K562 (cell line): ENCODE results near the gene ANKRD12. TPM values are rescaled to one million over a fixed set of nuclear protein-coding genes. Genes with fewer than 3 reads are reported as not detected.

Experiments used
- ATAC-seq: fragments of 200-7000 bp; cut with Tn5 transposase; 3 replicates; pipeline ENCODE4 v1.9.1; 2020; ENCODE audit warnings: moderate library complexity
- BruUV-seq: library from RNA; stranded (reverse); fragments of 400-500 nt; replicated peaks from 2 replicates; lab custom pipeline; 2021; lab: Mats Ljungman, UMichigan
- CTCF ChIA-PET: fragments of 300-600 bp; formaldehyde crosslinking; extraction: SDS; loops from one replicate; lab custom pipeline; 2021; ENCODE audit warnings: low intra/inter-chr PET ratio; lab: Yijun Ruan, JAX
- POLR2A ChIA-PET: fragments of 300-600, 350-650 bp; sonication (Branson Sonifier 250); formaldehyde crosslinking; extraction: SDS; loops from one replicate; lab custom pipeline; 2021; ENCODE audit warnings: antibody characterized with exemption, inconsistent platforms; lab: Yijun Ruan, JAX
- DNase-seq, 4 experiments: peaks; one replicate each; pipeline versions ENCODE4 v3.0.0 to v3.0.0-alpha.2; 2011 to 2018; ENCODE audit warnings: low spot score in 3 of 4, mixed read lengths in 3 of 4; ENCODE audit errors: extremely low read depth in 1 of 4
- FAIRE-seq: peaks from 2 replicates; lab custom pipeline; 2011; peaks lifted over from hg19 to GRCh38; lab: Jason Lieb, UNC
- H2AFZ ChIP-seq: 2 replicates; pipeline ENCODE4 v1.6.0; 2011; ENCODE audit warnings: low read depth, low read length, control low read depth, inconsistent platforms
- H3K27ac ChIP-seq: fragments of 200-600 bp; 3 replicates; pipeline ENCODE4 v1.8.0; 2011; ENCODE audit warnings: low read depth, mild to moderate bottlenecking, control low read depth, inconsistent platforms, low read length, moderate library complexity, mixed read lengths; ENCODE audit errors: extremely low read depth
- H3K27me3 ChIP-seq, 2 experiments: fragments of 300-600 bp in 1 of 2; 2 replicates in 1 of 2; 3 replicates in 1 of 2; pipeline versions ENCODE4 v1.6.0 to v1.8.0; 2011; ENCODE audit warnings: inconsistent platforms in 2 of 2, low read length in 2 of 2, mild to moderate bottlenecking in 1 of 2, mixed read lengths in 1 of 2, moderate library complexity in 1 of 2; ENCODE audit not compliant: control insufficient read depth in 2 of 2, insufficient read depth in 2 of 2
- H3K36me3 ChIP-seq: fragments of 300-600 bp; 3 replicates; pipeline ENCODE4 v1.8.0; 2011; ENCODE audit warnings: mild to moderate bottlenecking, low read length, inconsistent platforms; ENCODE audit not compliant: control insufficient read depth, insufficient read depth
- H3K4me1 ChIP-seq, 2 experiments: fragments of 200-600 bp in 1 of 2; replicated peaks in 1 of 2; 2 replicates in 1 of 2; 3 replicates in 1 of 2; pipeline versions ENCODE4 v1.5.1 to v1.8.0; 2011; ENCODE audit warnings: inconsistent platforms in 2 of 2, low read length in 2 of 2, mild to moderate bottlenecking in 1 of 2, mixed read lengths in 1 of 2, moderate library complexity in 1 of 2; ENCODE audit not compliant: control insufficient read depth in 2 of 2, insufficient read depth in 2 of 2
- H3K4me2 ChIP-seq: 2 replicates; pipeline ENCODE4 v1.6.1; 2011; ENCODE audit warnings: low read length, control low read depth, inconsistent platforms, mixed read lengths; ENCODE audit not compliant: insufficient read depth
- H3K4me3 ChIP-seq: fragments of 200-600 bp; sonication (generic), shearing (Covaris generic); 2 replicates; pipeline ENCODE4 v1.5.1; 2016; ENCODE audit warnings: control low read depth, inconsistent platforms
- H3K79me2 ChIP-seq: fragments of 200-600 bp; 3 replicates; pipeline ENCODE4 v1.8.0; 2011; ENCODE audit warnings: low read length, inconsistent platforms; ENCODE audit not compliant: control insufficient read depth, insufficient read depth
- H3K9ac ChIP-seq, 2 experiments: 2 replicates each; pipeline versions ENCODE4 v1.6.0 to v1.6.1; 2011; ENCODE audit warnings: low read depth in 2 of 2, low read length in 2 of 2, control low read depth in 1 of 2, inconsistent platforms in 1 of 2, mild to moderate bottlenecking in 1 of 2, mixed read lengths in 1 of 2; ENCODE audit not compliant: insufficient read depth in 1 of 2
- H3K9me1 ChIP-seq: one replicate; pipeline ENCODE4 v1.6.0; 2011; ENCODE audit warnings: inconsistent platforms, mild to moderate bottlenecking, low read length, moderate library complexity; ENCODE audit not compliant: control insufficient read depth, insufficient read depth
- H3K9me3 ChIP-seq: replicated peaks from 2 replicates; pipeline ENCODE4 v1.5.1; 2011; ENCODE audit warnings: low read depth, low read length, inconsistent platforms; ENCODE audit not compliant: control insufficient read depth, insufficient read depth
- H4K20me1 ChIP-seq: replicated peaks from 2 replicates; pipeline ENCODE4 v1.6.1; 2011; ENCODE audit warnings: low read length, inconsistent platforms, mixed read lengths; ENCODE audit not compliant: control insufficient read depth, insufficient read depth
- MBD1 ChIP-seq: fragments of 250-450 bp; sonication (Bioruptor Pico); IDR thresholded peaks from 2 replicates; pipeline ENCODE4 v1.8.0; 2022; ENCODE audit warnings: inconsistent platforms
- U2AF2 ChIP-seq: fragments of 200-400 bp; formaldehyde crosslinking; optimal IDR thresholded peaks from 2 replicates; pipeline ENCODE3; 2017; ENCODE audit warnings: low read depth, mild to moderate bottlenecking, low read length
- WGBS: fragments of 100-300 bp; shearing (Covaris generic); methylation state at CpG from one replicate; pipeline ENCODE4 v1.1.6; 2016; ENCODE audit warnings: low coverage, mixed read lengths; ENCODE audit not compliant: insufficient coverage; ENCODE audit errors: missing lambda C conversion rate; 5-methylcytosine and 5-hydroxymethylcytosine counted together
- in situ Hi-C: fragments of 300-500 bp; cut with MboI; formaldehyde crosslinking; loops from 4 replicates; pipeline ENCODE4 v1.15.0; 2018; ENCODE audit warnings: inconsistent platforms, mixed read lengths
- intact Hi-C: fragments of 100-400 bp; cut with micrococcal nuclease; formaldehyde crosslinking; loops from 2 replicates; pipeline ENCODE4 v1.14.2; 2022
- polyA plus RNA-seq, 8 experiments: library from polyadenylated mRNA; depleted of rRNA in 4 of 8; stranded (reverse) in 5 of 8; unstranded in 3 of 8; fragments of >200 nt; fragmentation: Nextera tagmentation in 2 of 8; fragmentation: Illumina TruSeq in 1 of 8; extraction: Ambion mirVana in 2 of 8; extraction: Trizol in 1 of 8; gene quantifications; 2 replicates each; pipeline versions ENCODE4 v1.2.1 to v1.2.3, GENCODE V29; 2011 to 2014; ENCODE audit warnings: inconsistent platforms in 1 of 8, missing spikeins in 1 of 8
- total RNA-seq, 7 experiments: library from RNA; depleted of rRNA in 6 of 7; stranded (reverse); fragments of >200 nt in 6 of 7; fragmentation: Illumina TruSeq in 2 of 7; extraction: Trizol in 2 of 7; gene quantifications; 2 replicates each; pipeline versions ENCODE4 v1.2.1 to v1.2.3, GENCODE V29; 2011 to 2021; ENCODE audit warnings: low replicate concordance in 1 of 7

The ANKRD12 gene
- total and polyA plus RNA-seq, 9 of the 15 experiments (the other 6 are each of a cell fraction or from before 2014, with no cell fraction given), result 6.6 to 28.2 (median 16.0) TPM

- POLR2A ChIA-PET, result interaction anchor here (0.6 kb wide), 1 partner anchor 47 kb away, joined by 5 read pairs; no protein-coding TSS in a partner anchor
- Histone ChIP-seq H3K9ac (no peak overlapping the region), H3K36me3 (peaks cover 28% of the 10 kb centered on the region), H3K4me1 (peaks cover 0 to 20% of the 10 kb centered on the region in 2 experiments; a peak in 2 of 5 replicates), H3K27ac (no peak overlapping the region), H3K27me3 (no peaks in the 10 kb centered on the region), H3K9me3 (no peaks in the 10 kb centered on the region), H3K9me1 (no peaks in the 10 kb centered on the region), H4K20me1 (no peaks in the 10 kb centered on the region), H2AFZ (no peak overlapping the region), H3K4me3 (no peak overlapping the region), H3K79me2 (peaks cover 31% of the 10 kb centered on the region), H3K4me2 (no peak overlapping the region)
- 83% methylated on average over 4 of the region's 4 CpGs for WGBS
- TF ChIP-seq U2AF2 (no peak), MBD1 (CRISPR knock-in tag) (0 out of 2 replicates have a peak, but pooled peaks have one; percentile 49)
- CTCF ChIA-PET, result no interaction called here
- in situ Hi-C loops, result no loop called here
- FAIRE-seq, result no peak
- intact Hi-C loops, result no loop called here
- no peak for DNase-seq
- ATAC-seq, result no peak
- no TSS peak for BruUV-seq
These were observed 48.5 kb downstream of the ANKRD12 start for GRCh38 chr18:9184998-9185613.
